A549 (cell line): Measurements from ENCODE around the gene ODF2L.

ENCODE experiments used
- EHMT2 ChIP-seq: fragments of 200-600 bp; sonication (generic); IDR thresholded peaks from 2 replicates; pipeline ENCODE4 v1.6.1; 2016; ENCODE audit warnings: antibody characterized with exemption, low read depth, mild to moderate bottlenecking, moderate library complexity
- HOXB5 ChIP-seq: fragments of 250-450 bp; sonication (Bioruptor Pico); IDR thresholded peaks from 2 replicates; pipeline ENCODE4 v1.5.0; 2020; ENCODE audit warnings: mild to moderate bottlenecking, moderate library complexity
- KDM1A ChIP-seq: fragments of 200-600 bp; sonication (generic); IDR thresholded peaks from 2 replicates; pipeline ENCODE4 v1.6.1; 2016; ENCODE audit warnings: low read depth, mild to moderate bottlenecking
- NR3C1 ChIP-seq: fragments of >200 bp; sonication (Bioruptor Twin); formaldehyde crosslinking; IDR thresholded peaks from 3 replicates; pipeline ENCODE4 v1.6.1; 2017
- RAD21 ChIP-seq, 2 experiments: fragments of >200 bp in 1 of 2; sonication (Bioruptor Twin) in 1 of 2; formaldehyde crosslinking in 1 of 2; IDR thresholded peaks in 1 of 2; conservative IDR thresholded peaks in 1 of 2; 2 replicates in 1 of 2; 3 replicates in 1 of 2; pipeline ENCODE4 v1.6.1; 2012 to 2018; ENCODE audit warnings: inconsistent platforms in 1 of 2

DNA sequence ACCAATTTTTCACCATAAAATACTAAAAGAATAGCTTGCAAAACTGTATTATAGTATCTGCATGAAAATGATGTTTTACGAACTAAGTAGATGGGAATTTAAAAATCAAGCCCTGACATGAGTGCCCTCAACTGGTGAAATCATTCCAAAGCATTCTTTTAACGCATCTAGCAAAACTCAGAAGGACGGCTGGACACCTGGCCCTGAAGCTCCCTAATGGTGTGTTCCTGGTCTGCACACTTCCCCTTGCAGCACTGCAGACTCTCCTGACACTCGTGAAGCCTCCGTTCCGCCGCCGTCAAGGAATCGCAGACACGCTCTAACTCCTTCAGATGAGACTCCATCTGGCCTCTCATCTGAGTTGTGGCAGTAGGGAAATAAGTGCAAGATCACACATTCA lies 39.9 kb downstream of the ODF2L start:
- no peak for TF ChIP-seq KDM1A
- TF ChIP-seq EHMT2, result no peak
- no peak for TF ChIP-seq HOXB5
- no peak for TF ChIP-seq NR3C1
- TF ChIP-seq RAD21 (conservative IDR thresholded peaks at IDR 0.05 in 1 of 2, IDR thresholded peaks at IDR 0.05 in 1 of 2), result no peak
